Thyroid gland (tissue), 4 donors: ENCODE data around the gene APAF1.

Experiments
- POLR2A ChIP-seq, 2 donors: fragments of 450-650 bp; IDR thresholded peaks; one replicate each; pipeline ENCODE4 v1.6.1; 2017; ENCODE audit warnings: antibody characterized with exemption in 2 of 2, mild to moderate bottlenecking in 2 of 2, moderate library complexity in 1 of 2
- TF ChIP-seq, protein P1 (sequence below), 6 experiments: fragments of 200-600 bp in 3 of 6; fragments of 450-650 bp in 3 of 6; sonication (generic) in 3 of 6; IDR thresholded peaks; one replicate each; pipeline ENCODE4 v1.5.1; 2016 to 2019; ENCODE audit warnings: antibody characterized with exemption in 6 of 6, mild to moderate bottlenecking in 2 of 6, inconsistent platforms in 1 of 6, moderate library complexity in 1 of 6

DNA sequence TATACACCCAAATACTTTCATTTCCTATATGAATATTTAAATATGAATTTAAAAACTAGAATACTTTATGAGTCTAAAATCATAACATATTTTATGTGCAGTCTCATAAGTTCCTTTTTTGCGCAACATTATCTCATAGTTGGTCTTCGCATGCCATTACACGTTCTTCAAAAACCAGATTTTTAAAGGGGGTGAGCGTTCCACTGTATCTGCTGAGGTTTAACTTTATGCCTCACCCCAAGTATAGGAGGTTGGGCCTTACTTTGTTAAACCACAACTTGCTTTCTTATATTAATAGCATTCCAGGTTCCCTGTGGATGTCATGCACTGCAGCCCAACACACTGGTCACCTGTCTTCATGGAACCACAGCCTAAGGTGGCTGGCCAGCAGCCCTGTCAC, 118.6 kb downstream of the APAF1 start:
- TF ChIP-seq, protein P1, sequence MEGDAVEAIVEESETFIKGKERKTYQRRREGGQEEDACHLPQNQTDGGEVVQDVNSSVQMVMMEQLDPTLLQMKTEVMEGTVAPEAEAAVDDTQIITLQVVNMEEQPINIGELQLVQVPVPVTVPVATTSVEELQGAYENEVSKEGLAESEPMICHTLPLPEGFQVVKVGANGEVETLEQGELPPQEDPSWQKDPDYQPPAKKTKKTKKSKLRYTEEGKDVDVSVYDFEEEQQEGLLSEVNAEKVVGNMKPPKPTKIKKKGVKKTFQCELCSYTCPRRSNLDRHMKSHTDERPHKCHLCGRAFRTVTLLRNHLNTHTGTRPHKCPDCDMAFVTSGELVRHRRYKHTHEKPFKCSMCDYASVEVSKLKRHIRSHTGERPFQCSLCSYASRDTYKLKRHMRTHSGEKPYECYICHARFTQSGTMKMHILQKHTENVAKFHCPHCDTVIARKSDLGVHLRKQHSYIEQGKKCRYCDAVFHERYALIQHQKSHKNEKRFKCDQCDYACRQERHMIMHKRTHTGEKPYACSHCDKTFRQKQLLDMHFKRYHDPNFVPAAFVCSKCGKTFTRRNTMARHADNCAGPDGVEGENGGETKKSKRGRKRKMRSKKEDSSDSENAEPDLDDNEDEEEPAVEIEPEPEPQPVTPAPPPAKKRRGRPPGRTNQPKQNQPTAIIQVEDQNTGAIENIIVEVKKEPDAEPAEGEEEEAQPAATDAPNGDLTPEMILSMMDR (IDR thresholded peaks at IDR 0.05): no peak
- TF ChIP-seq POLR2A (IDR thresholded peaks at IDR 0.05): no peak
